Hippocampal formation (tissue), 2 donors: ENCODE results near the gene ACTN4.
A peak's percentile ranks its signal among the peaks of the same experiment; 100 is the strongest.

Experiments used
- DNase-seq, 2 donors: peaks; one replicate each; lab custom pipeline; 2025; lab: John Stamatoyannopoulos, UW

ACTN4 gene

GRCh38 chr19:38709671-38710415, 62.4 kb downstream of the ACTN4 start:
- DNase-seq = no peak

- DNase-seq = no peak
These were observed 62.9 kb downstream of the ACTN4 start for GRCh38 chr19:38710416-38710702.

- peak in 1 of 2 donors; percentile 30 for DNase-seq
These were observed 63.7 kb downstream of the ACTN4 start for GRCh38 chr19:38710928-38711725.

- no peak for DNase-seq
These were observed 64.3 kb downstream of the ACTN4 start for GRCh38 chr19:38711726-38712153.

GRCh38 chr19:38712161-38712748, 64.8 kb downstream of the ACTN4 start:
- no peak for DNase-seq

- peak in 1 of 2 donors; percentile 46 for DNase-seq
These were observed 65.8 kb downstream of the ACTN4 start for GRCh38 chr19:38713227-38713649.

- no peak for DNase-seq
These were observed 66.4 kb downstream of the ACTN4 start for GRCh38 chr19:38713865-38714264.

- no peak for DNase-seq
These were observed 66.9 kb downstream of the ACTN4 start for GRCh38 chr19:38714354-38714778.

- no peak for DNase-seq
These were observed 68.1 kb downstream of the ACTN4 start for GRCh38 chr19:38715555-38715954.

GRCh38 chr19:38717051-38717450, 69.6 kb downstream of the ACTN4 start:
- no peak for DNase-seq

GRCh38 chr19:38717855-38718254, 70.4 kb downstream of the ACTN4 start:
- no peak for DNase-seq

- DNase-seq = peak in 1 of 2 donors; percentile 72
These were observed 71.5 kb downstream of the ACTN4 start for GRCh38 chr19:38718747-38719543.

- no peak for DNase-seq
These were observed 72.5 kb downstream of the ACTN4 start for GRCh38 chr19:38719761-38720558.

- no peak for DNase-seq
These were observed 73.2 kb downstream of the ACTN4 start for GRCh38 chr19:38720559-38721236.

- no peak for DNase-seq
These were observed 74.0 kb downstream of the ACTN4 start for GRCh38 chr19:38721496-38721895.

GRCh38 chr19:38721979-38722773, 74.7 kb downstream of the ACTN4 start:
- peak; percentile 86 to 87 for DNase-seq

GRCh38 chr19:38722947-38723605, 75.6 kb downstream of the ACTN4 start:
- no peak for DNase-seq

GRCh38 chr19:38723606-38723965, 76.1 kb downstream of the ACTN4 start:
- DNase-seq = no peak
